Keratinocyte (primary cell): ENCODE data around the gene MATK. TPM values are rescaled to one million over a fixed set of nuclear protein-coding genes. Genes with fewer than 3 reads are reported as not detected.

Source experiments
- DNase-seq: peaks from one replicate; pipeline ENCODE4 v3.0.0-alpha.2; 2011; ENCODE audit warnings: low read depth, missing footprints, low spot score
- FAIRE-seq: peaks from 2 replicates; lab custom pipeline; 2011; peaks lifted over from hg19 to GRCh38; lab: Jason Lieb, UNC
- H2AFZ ChIP-seq: 2 replicates; pipeline ENCODE4 v1.6.0; 2012; ENCODE audit warnings: low read length, control low read depth, inconsistent platforms; ENCODE audit not compliant: control insufficient read depth
- H3K27ac ChIP-seq: 2 replicates; pipeline ENCODE4 v1.5.1; 2011; ENCODE audit warnings: low read length; ENCODE audit not compliant: control insufficient read depth, insufficient read depth
- H3K27me3 ChIP-seq: 3 replicates; pipeline ENCODE4 v1.6.0; 2011; ENCODE audit warnings: low read length; ENCODE audit not compliant: control insufficient read depth, insufficient read depth; ENCODE audit errors: extremely low read depth
- H3K36me3 ChIP-seq, 2 experiments: 2 replicates in 1 of 2; 3 replicates in 1 of 2; pipeline ENCODE4 v1.5.1; 2011; ENCODE audit warnings: low read length in 2 of 2, mild to moderate bottlenecking in 1 of 2; ENCODE audit not compliant: control insufficient read depth in 2 of 2, insufficient read depth in 2 of 2; ENCODE audit errors: extremely low read depth in 1 of 2
- H3K4me1 ChIP-seq: 3 replicates; pipeline ENCODE4 v1.5.1; 2011; ENCODE audit warnings: low read length; ENCODE audit not compliant: control insufficient read depth, insufficient read depth; ENCODE audit errors: extremely low read depth
- H3K4me2 ChIP-seq: 3 replicates; pipeline ENCODE4 v1.6.0; 2011; ENCODE audit warnings: low read depth, low read length; ENCODE audit not compliant: control insufficient read depth, insufficient read depth; ENCODE audit errors: extremely low read depth
- H3K4me3 ChIP-seq, 3 experiments: fragments of 200-600 bp in 1 of 3; sonication (generic) in 1 of 3; 2 replicates in 2 of 3; 3 replicates in 1 of 3; pipeline ENCODE4 v1.5.1; 2011 to 2016; ENCODE audit warnings: low read length in 3 of 3, mild to moderate bottlenecking in 3 of 3, control low read depth in 2 of 3, inconsistent platforms in 1 of 3, low read depth in 1 of 3, mixed read lengths in 1 of 3, mixed run types in 1 of 3, moderate library complexity in 1 of 3; ENCODE audit not compliant: control insufficient read depth in 2 of 3, insufficient read depth in 2 of 3; ENCODE audit errors: extremely low read depth in 1 of 3
- H3K79me2 ChIP-seq: 2 replicates; pipeline ENCODE4 v1.6.0; 2012; ENCODE audit warnings: low read length; ENCODE audit not compliant: control insufficient read depth, insufficient read depth
- H3K9ac ChIP-seq: 3 replicates; pipeline ENCODE4 v1.6.0; 2011; ENCODE audit warnings: low read length; ENCODE audit not compliant: control insufficient read depth, insufficient read depth; ENCODE audit errors: extremely low read depth
- H3K9me1 ChIP-seq: 3 replicates; pipeline ENCODE4 v1.6.0; 2011; ENCODE audit warnings: low read length; ENCODE audit not compliant: control insufficient read depth, insufficient read depth; ENCODE audit errors: extremely low read depth
- H3K9me3 ChIP-seq: 2 replicates; pipeline ENCODE4 v1.5.1; 2012; ENCODE audit warnings: low read depth, low read length; ENCODE audit not compliant: control insufficient read depth
- H4K20me1 ChIP-seq: 3 replicates; pipeline ENCODE4 v1.6.0; 2011; ENCODE audit warnings: low read length; ENCODE audit not compliant: control insufficient read depth, insufficient read depth; ENCODE audit errors: extremely low read depth
- CTCF ChIP-seq, 3 experiments: IDR thresholded peaks in 1 of 3; conservative IDR thresholded peaks in 1 of 3; optimal IDR thresholded peaks in 1 of 3; 2 replicates in 2 of 3; 3 replicates in 1 of 3; pipeline versions ENCODE3 to v1.5.1; 2011; ENCODE audit warnings: low read length in 3 of 3, mild to moderate bottlenecking in 3 of 3, moderate library complexity in 2 of 3, control low read depth in 1 of 3, inconsistent platforms in 1 of 3; ENCODE audit not compliant: insufficient read depth in 2 of 3; ENCODE audit errors: extremely low read depth in 1 of 3
- EZH2 ChIP-seq: IDR thresholded peaks from one replicate; pipeline ENCODE4 v1.6.1; 2012; ENCODE audit warnings: inconsistent platforms, mild to moderate bottlenecking, low read length, moderate library complexity
- dilution Hi-C: fragments of 300-500 bp; cut with MboI; formaldehyde crosslinking; loops from one replicate; pipeline ENCODE4 v1.7.0; 2020; ENCODE audit warnings: low sequenced_read_pairs; ENCODE audit not compliant: extremely low pct_ligation_motif_present
- polyA plus RNA-seq, 5 experiments: library from polyadenylated mRNA; depleted of rRNA in 3 of 5; stranded (reverse) in 3 of 5; stranded (forward) in 1 of 5; unstranded in 1 of 5; fragments of >200 nt; gene quantifications; 1 replicate in 1 of 5; 2 replicates in 3 of 5; 3 replicates in 1 of 5; pipeline versions ENCODE4 v1.2.1 to v1.2.3, GENCODE V29; 2011 to 2012; ENCODE audit warnings: missing spikeins in 2 of 5, low read depth in 1 of 5, low replicate concordance in 1 of 5

The MATK gene
- polyA plus RNA-seq, 1 donor (not counting 4 experiments of a cell fraction or from before 2014, with no cell fraction given) = 0.16 TPM

GRCh38 chr19:3790209-3790734, 4.1 kb upstream of the MATK start:
- dilution Hi-C loops = no loop called here
- no peaks in the 10 kb centered on the region for H3K4me1 ChIP-seq
- H3K27ac ChIP-seq = no peak overlapping the region
- no peaks in the 10 kb centered on the region for H3K9me3 ChIP-seq
- H3K9ac ChIP-seq = no peak overlapping the region
- peaks cover 30% of the 10 kb centered on the region for H3K27me3 ChIP-seq
- H3K4me3 ChIP-seq = no peak overlapping the region
- DNase-seq = no peak
- no peak overlapping the region for H2AFZ ChIP-seq
- H3K9me1 ChIP-seq = no peaks in the 10 kb centered on the region
- FAIRE-seq = no peak
- H3K4me2 ChIP-seq = no peak overlapping the region
- TF ChIP-seq CTCF (optimal IDR thresholded peaks at IDR 0.05 in 1 of 3, IDR thresholded peaks at IDR 0.05 in 1 of 3, conservative IDR thresholded peaks at IDR 0.05 in 1 of 3; ENCODE audit: extremely low read depth in 1 of 3, insufficient read depth in 2 of 3, low read length in 3 of 3) (no peak), EZH2 (no peak)
- H3K79me2 ChIP-seq = no peaks in the 10 kb centered on the region
- no peaks in the 10 kb centered on the region for H4K20me1 ChIP-seq
- H3K36me3 ChIP-seq = no peaks in the 10 kb centered on the region

DNA sequence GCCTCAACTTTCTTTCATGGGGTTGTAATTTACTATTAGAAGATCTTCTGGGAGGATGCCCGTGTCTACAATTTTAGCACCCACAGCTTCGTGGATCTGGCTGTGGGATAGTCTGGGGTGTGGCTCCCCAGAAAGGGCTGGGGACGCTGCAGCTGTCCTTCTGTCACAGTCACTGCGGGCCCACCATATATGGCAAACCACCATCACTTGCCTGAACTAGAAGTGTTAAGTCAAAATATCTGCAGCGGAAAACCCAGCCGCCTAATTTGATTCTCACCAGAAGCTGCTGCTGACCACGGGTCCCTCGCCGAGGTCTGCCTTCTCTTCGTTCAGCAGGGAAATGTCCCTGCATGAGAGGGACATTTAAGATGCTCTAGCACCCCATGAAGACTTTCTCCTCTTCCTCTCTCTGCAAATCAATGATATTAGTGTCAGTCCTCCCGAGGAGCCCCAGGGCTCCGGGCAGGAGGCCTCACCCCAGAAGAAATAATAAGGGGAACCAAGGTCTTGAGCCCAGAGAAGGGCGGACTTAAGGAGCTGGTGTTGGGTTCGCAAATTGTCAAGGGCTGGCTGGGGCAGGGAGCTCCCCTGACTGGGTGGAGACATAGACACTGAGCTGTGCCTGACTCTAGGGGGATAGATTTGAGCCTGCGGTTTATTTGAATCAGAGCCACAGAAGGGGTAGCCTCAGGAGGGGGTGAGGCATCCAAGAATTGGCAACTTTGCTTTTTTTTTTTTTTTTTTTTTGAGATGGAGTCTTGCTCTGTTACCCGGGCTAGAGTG, 3.0 kb upstream of the MATK start:
- dilution Hi-C loops = no loop called here
- no peak for TF ChIP-seq CTCF (optimal IDR thresholded peaks at IDR 0.05 in 1 of 3, IDR thresholded peaks at IDR 0.05 in 1 of 3, conservative IDR thresholded peaks at IDR 0.05 in 1 of 3; ENCODE audit: extremely low read depth in 1 of 3, insufficient read depth in 2 of 3, low read length in 3 of 3)
- no peak for TF ChIP-seq EZH2
- H3K9ac ChIP-seq = no peak overlapping the region
- no peak overlapping the region for H3K4me2 ChIP-seq
- H3K9me3 ChIP-seq = no peaks in the 10 kb centered on the region
- no peaks in the 10 kb centered on the region for H3K79me2 ChIP-seq
- H3K27ac ChIP-seq = no peak overlapping the region
- FAIRE-seq (no peak), DNase-seq (no peak)
- no peaks in the 10 kb centered on the region for H4K20me1 ChIP-seq
- no peaks in the 10 kb centered on the region for H3K4me1 ChIP-seq
- H2AFZ ChIP-seq = no peak overlapping the region
- peaks cover 40% of the 10 kb centered on the region for H3K27me3 ChIP-seq
- no peaks in the 10 kb centered on the region for H3K9me1 ChIP-seq
- no peaks in the 10 kb centered on the region for H3K36me3 ChIP-seq
- H3K4me3 ChIP-seq = no peak overlapping the region
